GM12878 (cell line): Measurements from ENCODE around the gene SLC6A20. TPM values are rescaled to one million over a fixed set of nuclear protein-coding genes. Genes with fewer than 3 reads are reported as not detected.

Experiments
- ATAC-seq: fragments of 200-7000 bp; cut with Tn5 transposase; 3 replicates; pipeline ENCODE4 v1.9.1; 2020; ENCODE audit warnings: mild to moderate bottlenecking, moderate library complexity
- BruUV-seq: library from RNA; stranded (reverse); fragments of 400-500 nt; replicated peaks from 2 replicates; lab custom pipeline; 2021; lab: Mats Ljungman, UMichigan
- CTCF ChIA-PET: fragments of 300-600 bp; sonication (Branson Sonifier 250); formaldehyde crosslinking; extraction: SDS; loops from one replicate; lab custom pipeline; 2021; ENCODE audit warnings: inconsistent platforms; lab: Yijun Ruan, JAX
- POLR2A ChIA-PET: fragments of 350-600 bp; formaldehyde crosslinking; extraction: SDS; loops from one replicate; lab custom pipeline; 2021; ENCODE audit warnings: inconsistent platforms; lab: Charles Lee
- RAD21 ChIA-PET: fragments of 300-600 bp; sonication (Branson Sonifier 250); formaldehyde crosslinking; loops from one replicate; lab custom pipeline; 2023; ENCODE audit warnings: antibody characterized with exemption; ENCODE audit not compliant: unreplicated experiment; lab: Charles Lee
- SMC1A ChIA-PET: fragments of 300-600 bp; sonication (Branson Sonifier 250); formaldehyde crosslinking; loops from one replicate; lab custom pipeline; 2023; ENCODE audit not compliant: unreplicated experiment, uncharacterized antibody; lab: Charles Lee
- DNase-seq: peaks from one replicate; pipeline ENCODE4 v3.0.0-alpha.2; 2011; ENCODE audit warnings: low read depth, low spot score
- FAIRE-seq: peaks from 3 replicates; lab custom pipeline; 2011; peaks lifted over from hg19 to GRCh38; lab: Jason Lieb, UNC
- H2AFZ ChIP-seq: 2 replicates; pipeline ENCODE4 v1.6.0; 2011; ENCODE audit warnings: low read depth, low read length, control low read depth; ENCODE audit not compliant: control insufficient read depth
- H3K27ac ChIP-seq: 2 replicates; pipeline ENCODE4 v1.5.1; 2011; ENCODE audit warnings: control low read depth; ENCODE audit not compliant: control insufficient read depth, insufficient read depth
- H3K27me3 ChIP-seq, 2 experiments: replicated peaks in 1 of 2; 2 replicates each; pipeline versions ENCODE4 v1.6.0 to v1.6.1; 2011; ENCODE audit warnings: low read length in 1 of 2; ENCODE audit not compliant: control insufficient read depth in 2 of 2, insufficient read depth in 2 of 2
- H3K36me3 ChIP-seq, 2 experiments: 2 replicates each; pipeline ENCODE4 v1.5.1; 2011; ENCODE audit warnings: low read length in 1 of 2; ENCODE audit not compliant: control insufficient read depth in 2 of 2, insufficient read depth in 2 of 2
- H3K4me1 ChIP-seq: 2 replicates; pipeline ENCODE4 v1.6.1; 2011; ENCODE audit warnings: mild to moderate bottlenecking, low read length, moderate library complexity, mixed read lengths; ENCODE audit not compliant: control insufficient read depth, insufficient read depth
- H3K4me2 ChIP-seq: 2 replicates; pipeline ENCODE4 v1.6.0; 2011; ENCODE audit warnings: control low read depth; ENCODE audit not compliant: control insufficient read depth, insufficient read depth
- H3K4me3 ChIP-seq: fragments of 200-600 bp; sonication (generic); 2 replicates; pipeline ENCODE4 v1.5.1; 2016
- H3K79me2 ChIP-seq: 2 replicates; pipeline ENCODE4 v1.6.0; 2011; ENCODE audit warnings: low read length; ENCODE audit not compliant: control insufficient read depth, insufficient read depth
- H3K9ac ChIP-seq: 2 replicates; pipeline ENCODE4 v1.8.0; 2011; ENCODE audit warnings: low read length, control low read depth, mixed read lengths; ENCODE audit not compliant: control insufficient read depth, insufficient read depth
- H3K9me3 ChIP-seq: replicated peaks from 3 replicates; pipeline ENCODE4 v1.5.1; 2011; ENCODE audit warnings: mild to moderate bottlenecking, low read length; ENCODE audit not compliant: control insufficient read depth, insufficient read depth
- H4K20me1 ChIP-seq: 2 replicates; pipeline ENCODE4 v1.6.0; 2011; ENCODE audit not compliant: control insufficient read depth, insufficient read depth
- FOXM1 ChIP-seq: IDR thresholded peaks from 2 replicates; pipeline ENCODE4 v1.6.1; 2012; ENCODE audit warnings: low read depth, mild to moderate bottlenecking, inconsistent platforms, low read length, moderate library complexity
- HCFC1 ChIP-seq: fragments of 150-350 bp; IDR thresholded peaks from 2 replicates; pipeline ENCODE4 v1.6.1; 2014; ENCODE audit warnings: low read length
- PAX5 ChIP-seq: IDR thresholded peaks from 2 replicates; pipeline ENCODE4 v1.6.1; 2011; ENCODE audit warnings: low read depth, low read length, borderline replicate concordance
- WGBS: methylation state at CpG from one replicate; pipeline ENCODE4 v1.1.6; 2016; ENCODE audit warnings: low lambda C conversion rate; ENCODE audit not compliant: insufficient replicate concordance, insufficient coverage; ENCODE audit errors: missing lambda C conversion rate; 5-methylcytosine and 5-hydroxymethylcytosine counted together
- in situ Hi-C: fragments of 300-500 bp; cut with MboI; formaldehyde crosslinking; loops from 9 replicates; pipeline ENCODE4 v1.14.3; 2018; ENCODE audit warnings: mixed read lengths
- intact Hi-C: fragments of 100-400 bp; cut with micrococcal nuclease; formaldehyde crosslinking; loops from one replicate; pipeline ENCODE4 v1.14.2; 2022; ENCODE audit not compliant: unreplicated experiment
- polyA plus RNA-seq, 11 experiments: library from polyadenylated mRNA; depleted of rRNA in 4 of 11; unstranded in 6 of 11; stranded (reverse) in 5 of 11; fragments of >200 nt; fragmentation: Nextera tagmentation in 4 of 11; fragmentation: Illumina TruSeq in 1 of 11; extraction: Ambion mirVana in 4 of 11; extraction: Trizol in 1 of 11; gene quantifications; 1 replicate in 1 of 11; 2 replicates in 10 of 11; pipeline versions ENCODE4 v1.2.1 to v1.2.3, GENCODE V29; 2011 to 2016; ENCODE audit warnings: inconsistent platforms in 2 of 11, missing spikeins in 2 of 11, low read depth in 1 of 11
- total RNA-seq, 4 experiments: library from RNA; depleted of rRNA in 3 of 4; stranded (reverse); fragments of >200 nt in 3 of 4; fragmentation: Illumina TruSeq in 1 of 4; extraction: Trizol in 1 of 4; gene quantifications; 2 replicates each; pipeline versions ENCODE4 v1.2.1 to v1.2.3, GENCODE V29; 2013 to 2021
- TF ChIP-seq, protein P1 (sequence below): IDR thresholded peaks from 2 replicates; pipeline ENCODE4 v1.6.1; 2012; ENCODE audit warnings: low read depth, low read length, improper control_type of control experiment

SLC6A20 gene
- total and polyA plus RNA-seq, 10 of the 15 experiments (the other 5 are each of a cell fraction or from before 2014, with no cell fraction given) = 0.31 to 4.1 (median 1.1) TPM

DNA sequence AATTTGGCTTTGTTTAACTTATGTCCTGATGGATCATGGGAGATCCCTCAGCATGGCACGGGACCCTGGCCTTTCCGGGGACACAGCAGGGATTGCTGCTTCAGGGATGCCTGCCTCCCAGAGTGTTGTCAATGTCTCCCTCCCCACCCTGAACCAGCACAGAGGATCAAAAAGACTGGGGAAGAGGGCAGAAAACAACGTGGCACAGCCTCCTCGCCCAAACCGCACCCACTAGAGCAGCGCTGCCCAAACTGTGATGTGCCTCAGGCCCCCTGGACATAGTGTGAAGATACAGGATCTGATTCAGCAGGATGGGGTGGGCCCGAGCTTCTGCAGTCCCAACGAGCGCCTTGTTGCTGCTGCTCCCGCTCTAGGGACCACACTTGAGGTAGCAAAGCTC lies 34.5 kb downstream of the SLC6A20 start:
- ChIA-PET SMC1A (interaction anchor here (0.6 to 6.1 kb wide), 16 partner anchors 64 to 319 kb away, joined by 3 to 86 read pairs (median 6); no protein-coding TSS in a partner anchor), CTCF (interaction anchor here (0.6 to 7.5 kb wide), 23 partner anchors 10 to 319 kb away, joined by 3 to 189 read pairs (median 4); no protein-coding TSS in a partner anchor), RAD21 (interaction anchor here (1.0 to 6.2 kb wide), 17 partner anchors 35 to 315 kb away, joined by 3 to 89 read pairs (median 4); partner anchors contain the start of gene SACM1L), POLR2A (interaction anchor here (1.3 kb wide), 1 partner anchor 168 kb away, joined by 12 read pairs; no protein-coding TSS in a partner anchor)
- in situ Hi-C loops = loop anchor here (5.0 to 10.0 kb wide), 3 partner anchors 165 to 613 kb away; partner anchors contain the start of gene CCR5
- Histone ChIP-seq H3K9ac (no peak overlapping the region), H3K27me3 (0 out of 4 replicates have a peak, but pooled peaks cover 0 to 2% of the 10 kb centered on the region in 2 experiments), H4K20me1 (no peaks in the 10 kb centered on the region), H3K79me2 (no peaks in the 10 kb centered on the region), H3K4me1 (no peaks in the 10 kb centered on the region), H3K36me3 (no peaks in the 10 kb centered on the region; a peak in 1 of 4 replicates), H3K4me2 (no peak overlapping the region)
- BruUV-seq = no TSS peak
- intact Hi-C loops = loop anchor here (1.0 to 2.0 kb wide), 3 partner anchors 71 to 316 kb away; no protein-coding TSS in a partner anchor
- WGBS = 64% methylated on average over 10 of the region's 10 CpGs
- no peak for ATAC-seq
- TF ChIP-seq HCFC1 (no peak), PAX5 (no peak), FOXM1 (no peak)
- TF ChIP-seq, protein P1, sequence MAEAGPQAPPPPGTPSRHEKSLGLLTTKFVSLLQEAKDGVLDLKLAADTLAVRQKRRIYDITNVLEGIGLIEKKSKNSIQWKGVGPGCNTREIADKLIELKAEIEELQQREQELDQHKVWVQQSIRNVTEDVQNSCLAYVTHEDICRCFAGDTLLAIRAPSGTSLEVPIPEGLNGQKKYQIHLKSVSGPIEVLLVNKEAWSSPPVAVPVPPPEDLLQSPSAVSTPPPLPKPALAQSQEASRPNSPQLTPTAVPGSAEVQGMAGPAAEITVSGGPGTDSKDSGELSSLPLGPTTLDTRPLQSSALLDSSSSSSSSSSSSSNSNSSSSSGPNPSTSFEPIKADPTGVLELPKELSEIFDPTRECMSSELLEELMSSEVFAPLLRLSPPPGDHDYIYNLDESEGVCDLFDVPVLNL = no peak
- TF ChIP-seq, all 136 proteins: peak for 0
- DNase-seq (no peak), FAIRE-seq (no peak)
- H3K9me3 ChIP-seq = no peaks in the 10 kb centered on the region
- no peak overlapping the region for H2AFZ ChIP-seq
- no peak overlapping the region for H3K4me3 ChIP-seq
- no peak overlapping the region for H3K27ac ChIP-seq
